HepG2 (cell line): ENCODE results near the gene ZFAND2B. TPM values are rescaled to one million over a fixed set of nuclear protein-coding genes. Genes with fewer than 3 reads are reported as not detected.

ENCODE experiments used
- AGO1 ChIP-seq: fragments of 200-400 bp; formaldehyde crosslinking; IDR thresholded peaks from 2 replicates; pipeline ENCODE4 v1.6.1; 2017; ENCODE audit warnings: mild to moderate bottlenecking, low read depth, low read length, moderate library complexity; ENCODE audit not compliant: poor library complexity, severe bottlenecking
- CSRNP1 ChIP-seq: sonication (generic); formaldehyde crosslinking; IDR thresholded peaks from 2 replicates; pipeline ENCODE4 v1.8.1; 2023; ENCODE audit warnings: mild to moderate bottlenecking, missing genetic modification reagents
- FOXP1 ChIP-seq, 2 experiments: fragments of 450-650 bp in 1 of 2; IDR thresholded peaks; 2 replicates each; pipeline ENCODE4 v1.6.1; 2017 to 2018; ENCODE audit warnings: antibody characterized with exemption in 1 of 2
- HDAC1 ChIP-seq: sonication (generic); formaldehyde crosslinking; IDR thresholded peaks from 2 replicates; pipeline ENCODE4 v1.5.1; 2020; ENCODE audit warnings: mild to moderate bottlenecking, missing genetic modification reagents
- HNRNPL ChIP-seq: fragments of 200-400 bp; formaldehyde crosslinking; IDR thresholded peaks from 2 replicates; pipeline ENCODE4 v1.6.1; 2017; ENCODE audit warnings: mild to moderate bottlenecking, low read depth, low read length
- ISX ChIP-seq: sonication (generic); formaldehyde crosslinking; conservative IDR thresholded peaks from 2 replicates; pipeline ENCODE4 v1.5.0; 2020; ENCODE audit warnings: missing genetic modification reagents
- MTA3 ChIP-seq: sonication (generic); formaldehyde crosslinking; IDR thresholded peaks from 2 replicates; pipeline ENCODE4 v1.4.0; 2020; ENCODE audit warnings: missing genetic modification reagents
- MTERF4 ChIP-seq: sonication (generic); formaldehyde crosslinking; IDR thresholded peaks from 2 replicates; pipeline ENCODE4 v1.8.0; 2023; ENCODE audit warnings: mild to moderate bottlenecking, missing genetic modification reagents
- NFYB ChIP-seq: sonication (generic); formaldehyde crosslinking; IDR thresholded peaks from 2 replicates; pipeline ENCODE4 v1.4.0; 2020; ENCODE audit warnings: missing genetic modification reagents
- SIN3A ChIP-seq: IDR thresholded peaks from 2 replicates; pipeline ENCODE4 v1.6.1; 2011; ENCODE audit warnings: low read depth, mild to moderate bottlenecking, control low read depth, low read length, borderline replicate concordance
- SMC3 ChIP-seq: IDR thresholded peaks from 2 replicates; pipeline ENCODE4 v1.6.1; 2011; ENCODE audit warnings: low read length, improper control_type of control experiment
- ZBTB20 ChIP-seq: sonication (generic); formaldehyde crosslinking; IDR thresholded peaks from 2 replicates; pipeline ENCODE4 v1.8.1; 2023; ENCODE audit warnings: missing genetic modification reagents, low read depth, mild to moderate bottlenecking, borderline replicate concordance
- ZFP91 ChIP-seq: sonication (generic); formaldehyde crosslinking; IDR thresholded peaks from 2 replicates; pipeline ENCODE4 v1.9.0; 2022; ENCODE audit warnings: missing genetic modification reagents, mild to moderate bottlenecking, borderline replicate concordance
- ZNF207 ChIP-seq: fragments of 450-650 bp; IDR thresholded peaks from 2 replicates; pipeline ENCODE4 v1.6.1; 2016; ENCODE audit warnings: antibody characterized with exemption, borderline replicate concordance
- ZNF225 ChIP-seq: sonication (generic); formaldehyde crosslinking; IDR thresholded peaks from 2 replicates; pipeline ENCODE4 v1.4.0; 2020; ENCODE audit warnings: mild to moderate bottlenecking, missing genetic modification reagents
- ZNF264 ChIP-seq: sonication (generic); formaldehyde crosslinking; IDR thresholded peaks from 2 replicates; pipeline ENCODE4 v1.4.0; 2020; ENCODE audit warnings: missing genetic modification reagents
- ZNF296 ChIP-seq: sonication (generic); formaldehyde crosslinking; conservative IDR thresholded peaks from 2 replicates; pipeline ENCODE4 v1.5.0; 2020; ENCODE audit warnings: mild to moderate bottlenecking, missing genetic modification reagents
- ZNF7 ChIP-seq: IDR thresholded peaks from 2 replicates; pipeline ENCODE4 v1.6.1; 2016; ENCODE audit warnings: missing biosample characterization, missing genetic modification reagents
- ZNF749 ChIP-seq: sonication (generic); formaldehyde crosslinking; IDR thresholded peaks from 2 replicates; pipeline ENCODE4 v1.8.0; 2022; ENCODE audit warnings: mild to moderate bottlenecking, missing genetic modification reagents, moderate library complexity, borderline replicate concordance
- ZNF780A ChIP-seq: sonication (generic); formaldehyde crosslinking; IDR thresholded peaks from 2 replicates; pipeline ENCODE4 v1.8.0; 2022; ENCODE audit warnings: mild to moderate bottlenecking, missing genetic modification reagents, moderate library complexity
- polyA plus RNA-seq, 8 experiments: library from polyadenylated mRNA; depleted of rRNA in 3 of 8; stranded (reverse) in 7 of 8; unstranded in 1 of 8; fragments of >200 nt; fragmentation: Illumina TruSeq in 4 of 8; extraction: Trizol in 4 of 8; gene quantifications; 2 replicates each; pipeline versions ENCODE4 v1.2.1 to v1.2.3, GENCODE V29; 2011 to 2016; ENCODE audit warnings: low read depth in 4 of 8, missing spikeins in 1 of 8, mixed read lengths in 1 of 8; ENCODE audit not compliant: insufficient read depth in 1 of 8
- total RNA-seq, 5 experiments: library from RNA; depleted of rRNA; stranded (reverse); fragments of >200 nt; fragmentation: Illumina TruSeq; extraction: Trizol; gene quantifications; 2 replicates each; pipeline ENCODE4 v1.2.3, GENCODE V29; 2016; ENCODE audit warnings: low read depth in 1 of 5
- TF ChIP-seq, protein P1 (sequence below): sonication (generic); formaldehyde crosslinking; IDR thresholded peaks from 2 replicates; pipeline ENCODE4 v1.8.0; 2022; ENCODE audit warnings: mild to moderate bottlenecking, missing genetic modification reagents, moderate library complexity
- TF ChIP-seq, protein P2 (sequence below): sonication (generic); formaldehyde crosslinking; IDR thresholded peaks from 2 replicates; pipeline ENCODE4 v1.4.0; 2020; ENCODE audit warnings: mild to moderate bottlenecking, missing genetic modification reagents

ZFAND2B gene
- total and polyA plus RNA-seq, 2 of the 13 experiments (the other 11 are each of a cell fraction or from before 2014, with no cell fraction given): 53.3 to 115 TPM

GRCh38 chr2:219206328-219207133 lies at the start of gene ZFAND2B (continued):
- TF ChIP-seq, protein P1, sequence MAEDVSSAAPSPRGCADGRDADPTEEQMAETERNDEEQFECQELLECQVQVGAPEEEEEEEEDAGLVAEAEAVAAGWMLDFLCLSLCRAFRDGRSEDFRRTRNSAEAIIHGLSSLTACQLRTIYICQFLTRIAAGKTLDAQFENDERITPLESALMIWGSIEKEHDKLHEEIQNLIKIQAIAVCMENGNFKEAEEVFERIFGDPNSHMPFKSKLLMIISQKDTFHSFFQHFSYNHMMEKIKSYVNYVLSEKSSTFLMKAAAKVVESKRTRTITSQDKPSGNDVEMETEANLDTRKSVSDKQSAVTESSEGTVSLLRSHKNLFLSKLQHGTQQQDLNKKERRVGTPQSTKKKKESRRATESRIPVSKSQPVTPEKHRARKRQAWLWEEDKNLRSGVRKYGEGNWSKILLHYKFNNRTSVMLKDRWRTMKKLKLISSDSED (CRISPR knock-in tag): no peak
- TF ChIP-seq MTERF4 (CRISPR knock-in tag): peak; percentile 97
- 0 out of 2 replicates have a peak, but pooled peaks have one; percentile 31 for TF ChIP-seq ZNF780A (CRISPR knock-in tag)
- TF ChIP-seq, protein P2, sequence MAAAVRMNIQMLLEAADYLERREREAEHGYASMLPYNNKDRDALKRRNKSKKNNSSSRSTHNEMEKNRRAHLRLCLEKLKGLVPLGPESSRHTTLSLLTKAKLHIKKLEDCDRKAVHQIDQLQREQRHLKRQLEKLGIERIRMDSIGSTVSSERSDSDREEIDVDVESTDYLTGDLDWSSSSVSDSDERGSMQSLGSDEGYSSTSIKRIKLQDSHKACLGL (CRISPR knock-in tag): peak; percentile 74
- TF ChIP-seq ZFP91: peak; percentile 91
- TF ChIP-seq ISX: no peak
- peak; percentile 89 for TF ChIP-seq CSRNP1 (CRISPR knock-in tag)
- TF ChIP-seq ZNF7 (CRISPR knock-in tag): no peak
- peak; percentile 68; the same call in 1 of the 2 replicates for TF ChIP-seq HDAC1 (CRISPR knock-in tag)
- no peak for TF ChIP-seq ZNF296 (CRISPR knock-in tag)
- TF ChIP-seq SIN3A: peak; percentile 62; the same call in 1 of the 2 replicates
- TF ChIP-seq AGO1: peak; percentile 96
- TF ChIP-seq ZBTB20 (CRISPR knock-in tag): peak; percentile 64
- no peak for TF ChIP-seq MTA3 (CRISPR knock-in tag)
- TF ChIP-seq ZNF225 (CRISPR knock-in tag): peak; percentile 59; the same call in 1 of the 2 replicates
- TF ChIP-seq SMC3: no peak
- TF ChIP-seq HNRNPL: peak; percentile 43; the same call in 1 of the 2 replicates
- peak; percentile 44; the same call in 1 of the 2 replicates for TF ChIP-seq NFYB
- no peak for TF ChIP-seq FOXP1 (IDR thresholded peaks at IDR 0.05)
- TF ChIP-seq FOXP1 (CRISPR knock-in tag; IDR thresholded peaks at IDR 0.05): no peak
- TF ChIP-seq ZNF264 (CRISPR knock-in tag): peak; percentile 81; the same call in 1 of the 2 replicates
- no peak for TF ChIP-seq ZNF749 (CRISPR knock-in tag)
- no peak for TF ChIP-seq ZNF207
